ENCODE results near the gene COBL.

- TF ChIP-seq EZH2 (IDR thresholded peaks at IDR 0.05; ENCODE audit: insufficient read depth, poor library complexity, severe bottlenecking) (no peak), EZH2phosphoT487 (IDR thresholded peaks at IDR 0.05; ENCODE audit: insufficient read depth, low read depth) (no peak)
These were observed 37.1 kb downstream of the COBL start for GRCh38 chr7:51279391-51280023.

Data from GM23248 (cell line).